K562 (cell line): ENCODE data around the gene ZBTB46. TPM values are rescaled to one million over a fixed set of nuclear protein-coding genes. Genes with fewer than 3 reads are reported as not detected.

Experiments used
- ATAC-seq: fragments of 200-7000 bp; cut with Tn5 transposase; 3 replicates; pipeline ENCODE4 v1.9.1; 2020; ENCODE audit warnings: moderate library complexity
- BruUV-seq: library from RNA; stranded (reverse); fragments of 400-500 nt; replicated peaks from 2 replicates; lab custom pipeline; 2021; lab: Mats Ljungman, UMichigan
- CTCF ChIA-PET: fragments of 300-600 bp; formaldehyde crosslinking; extraction: SDS; loops from one replicate; lab custom pipeline; 2021; ENCODE audit warnings: low intra/inter-chr PET ratio; lab: Yijun Ruan, JAX
- POLR2A ChIA-PET: fragments of 300-600, 350-650 bp; sonication (Branson Sonifier 250); formaldehyde crosslinking; extraction: SDS; loops from one replicate; lab custom pipeline; 2021; ENCODE audit warnings: antibody characterized with exemption, inconsistent platforms; lab: Yijun Ruan, JAX
- DNase-seq, 4 experiments: peaks; one replicate each; pipeline versions ENCODE4 v3.0.0 to v3.0.0-alpha.2; 2011 to 2018; ENCODE audit warnings: low spot score in 3 of 4, mixed read lengths in 3 of 4; ENCODE audit errors: extremely low read depth in 1 of 4
- FAIRE-seq: peaks from 2 replicates; lab custom pipeline; 2011; peaks lifted over from hg19 to GRCh38; lab: Jason Lieb, UNC
- H2AFZ ChIP-seq: 2 replicates; pipeline ENCODE4 v1.6.0; 2011; ENCODE audit warnings: low read depth, low read length, control low read depth, inconsistent platforms
- H3K27ac ChIP-seq: fragments of 200-600 bp; 3 replicates; pipeline ENCODE4 v1.8.0; 2011; ENCODE audit warnings: low read depth, mild to moderate bottlenecking, control low read depth, inconsistent platforms, low read length, moderate library complexity, mixed read lengths; ENCODE audit errors: extremely low read depth
- H3K27me3 ChIP-seq, 2 experiments: fragments of 300-600 bp in 1 of 2; 2 replicates in 1 of 2; 3 replicates in 1 of 2; pipeline versions ENCODE4 v1.6.0 to v1.8.0; 2011; ENCODE audit warnings: inconsistent platforms in 2 of 2, low read length in 2 of 2, mild to moderate bottlenecking in 1 of 2, mixed read lengths in 1 of 2, moderate library complexity in 1 of 2; ENCODE audit not compliant: control insufficient read depth in 2 of 2, insufficient read depth in 2 of 2
- H3K36me3 ChIP-seq: fragments of 300-600 bp; 3 replicates; pipeline ENCODE4 v1.8.0; 2011; ENCODE audit warnings: mild to moderate bottlenecking, low read length, inconsistent platforms; ENCODE audit not compliant: control insufficient read depth, insufficient read depth
- H3K4me1 ChIP-seq, 2 experiments: fragments of 200-600 bp in 1 of 2; replicated peaks in 1 of 2; 2 replicates in 1 of 2; 3 replicates in 1 of 2; pipeline versions ENCODE4 v1.5.1 to v1.8.0; 2011; ENCODE audit warnings: inconsistent platforms in 2 of 2, low read length in 2 of 2, mild to moderate bottlenecking in 1 of 2, mixed read lengths in 1 of 2, moderate library complexity in 1 of 2; ENCODE audit not compliant: control insufficient read depth in 2 of 2, insufficient read depth in 2 of 2
- H3K4me2 ChIP-seq: 2 replicates; pipeline ENCODE4 v1.6.1; 2011; ENCODE audit warnings: low read length, control low read depth, inconsistent platforms, mixed read lengths; ENCODE audit not compliant: insufficient read depth
- H3K4me3 ChIP-seq: fragments of 200-600 bp; sonication (generic), shearing (Covaris generic); 2 replicates; pipeline ENCODE4 v1.5.1; 2016; ENCODE audit warnings: control low read depth, inconsistent platforms
- H3K79me2 ChIP-seq: fragments of 200-600 bp; 3 replicates; pipeline ENCODE4 v1.8.0; 2011; ENCODE audit warnings: low read length, inconsistent platforms; ENCODE audit not compliant: control insufficient read depth, insufficient read depth
- H3K9ac ChIP-seq, 2 experiments: 2 replicates each; pipeline versions ENCODE4 v1.6.0 to v1.6.1; 2011; ENCODE audit warnings: low read depth in 2 of 2, low read length in 2 of 2, control low read depth in 1 of 2, inconsistent platforms in 1 of 2, mild to moderate bottlenecking in 1 of 2, mixed read lengths in 1 of 2; ENCODE audit not compliant: insufficient read depth in 1 of 2
- H3K9me1 ChIP-seq: one replicate; pipeline ENCODE4 v1.6.0; 2011; ENCODE audit warnings: inconsistent platforms, mild to moderate bottlenecking, low read length, moderate library complexity; ENCODE audit not compliant: control insufficient read depth, insufficient read depth
- H3K9me3 ChIP-seq: replicated peaks from 2 replicates; pipeline ENCODE4 v1.5.1; 2011; ENCODE audit warnings: low read depth, low read length, inconsistent platforms; ENCODE audit not compliant: control insufficient read depth, insufficient read depth
- H4K20me1 ChIP-seq: replicated peaks from 2 replicates; pipeline ENCODE4 v1.6.1; 2011; ENCODE audit warnings: low read length, inconsistent platforms, mixed read lengths; ENCODE audit not compliant: control insufficient read depth, insufficient read depth
- ARNT ChIP-seq, 2 experiments: fragments of 450-650 bp; IDR thresholded peaks; 2 replicates each; pipeline ENCODE4 v1.6.1; 2016; ENCODE audit warnings: mild to moderate bottlenecking in 1 of 2
- C11orf30 ChIP-seq: fragments of 450-650 bp; IDR thresholded peaks from 2 replicates; pipeline ENCODE4 v1.6.1; 2016; ENCODE audit warnings: low read depth, mild to moderate bottlenecking
- CBX2 ChIP-seq: fragments of 200-600 bp; sonication (generic); IDR thresholded peaks from one replicate; pipeline ENCODE4 v1.6.1; 2012; ENCODE audit warnings: mild to moderate bottlenecking, low read length, inconsistent platforms; ENCODE audit not compliant: insufficient read depth, poor library complexity, severe bottlenecking
- CEBPG ChIP-seq, 3 experiments: fragments of 200-800 bp in 1 of 3; sonication (Bioruptor generic) in 1 of 3; sonication (generic) in 1 of 3; formaldehyde crosslinking in 1 of 3; IDR thresholded peaks in 2 of 3; conservative IDR thresholded peaks in 1 of 3; 2 replicates each; pipeline versions ENCODE4 v1.6.1 to v1.8.0; 2016 to 2022; ENCODE audit warnings: missing compliant biosample characterization in 2 of 3, missing genetic modification characterization in 2 of 3, mild to moderate bottlenecking in 1 of 3, missing genetic modification reagents in 1 of 3
- MAFF ChIP-seq: IDR thresholded peaks from 2 replicates; pipeline ENCODE4 v1.6.1; 2012; ENCODE audit warnings: low read length, improper control_type of control experiment
- MAFK ChIP-seq: IDR thresholded peaks from 2 replicates; pipeline ENCODE4 v1.6.1; 2011; ENCODE audit warnings: low read length, improper control_type of control experiment
- POLR2G ChIP-seq: fragments of 200-400 bp; formaldehyde crosslinking; IDR thresholded peaks from 2 replicates; pipeline ENCODE4 v1.6.1; 2017; ENCODE audit warnings: low read depth, mild to moderate bottlenecking, antibody characterized with exemption, low read length, moderate library complexity
- RBFOX2 ChIP-seq: fragments of 200-400 bp; formaldehyde crosslinking; IDR thresholded peaks from 2 replicates; pipeline ENCODE4 v1.6.1; 2017; ENCODE audit warnings: low read depth, mild to moderate bottlenecking, low read length, moderate library complexity
- ZNF316 ChIP-seq: fragments of 450-650 bp; IDR thresholded peaks from 2 replicates; pipeline ENCODE4 v1.6.1; 2016
- ZNF444 ChIP-seq: fragments of 250-450 bp; sonication (Bioruptor Pico); IDR thresholded peaks from 2 replicates; pipeline ENCODE4 v1.4.0; 2020; ENCODE audit warnings: mild to moderate bottlenecking, moderate library complexity
- ZNF589 ChIP-seq: fragments of 200-800 bp; sonication (Bioruptor generic); IDR thresholded peaks from 2 replicates; pipeline ENCODE4 v1.6.1; 2016; ENCODE audit warnings: low read depth, missing genetic modification characterization, missing compliant biosample characterization
- ZNF695 ChIP-seq: fragments of 450-650 bp; formaldehyde crosslinking; IDR thresholded peaks from 2 replicates; pipeline ENCODE4 v1.4.0; 2020; ENCODE audit warnings: mild to moderate bottlenecking, moderate library complexity
- ZNF778 ChIP-seq: fragments of 450-650 bp; formaldehyde crosslinking; IDR thresholded peaks from 2 replicates; pipeline ENCODE4 v1.4.0; 2020; ENCODE audit warnings: mild to moderate bottlenecking, moderate library complexity
- WGBS: fragments of 100-300 bp; shearing (Covaris generic); methylation state at CpG from one replicate; pipeline ENCODE4 v1.1.6; 2016; ENCODE audit warnings: low coverage, mixed read lengths; ENCODE audit not compliant: insufficient coverage; ENCODE audit errors: missing lambda C conversion rate; 5-methylcytosine and 5-hydroxymethylcytosine counted together
- in situ Hi-C: fragments of 300-500 bp; cut with MboI; formaldehyde crosslinking; loops from 4 replicates; pipeline ENCODE4 v1.15.0; 2018; ENCODE audit warnings: inconsistent platforms, mixed read lengths
- intact Hi-C: fragments of 100-400 bp; cut with micrococcal nuclease; formaldehyde crosslinking; loops from 2 replicates; pipeline ENCODE4 v1.14.2; 2022
- polyA plus RNA-seq, 8 experiments: library from polyadenylated mRNA; depleted of rRNA in 4 of 8; stranded (reverse) in 5 of 8; unstranded in 3 of 8; fragments of >200 nt; fragmentation: Nextera tagmentation in 2 of 8; fragmentation: Illumina TruSeq in 1 of 8; extraction: Ambion mirVana in 2 of 8; extraction: Trizol in 1 of 8; gene quantifications; 2 replicates each; pipeline versions ENCODE4 v1.2.1 to v1.2.3, GENCODE V29; 2011 to 2014; ENCODE audit warnings: inconsistent platforms in 1 of 8, missing spikeins in 1 of 8
- total RNA-seq, 7 experiments: library from RNA; depleted of rRNA in 6 of 7; stranded (reverse); fragments of >200 nt in 6 of 7; fragmentation: Illumina TruSeq in 2 of 7; extraction: Trizol in 2 of 7; gene quantifications; 2 replicates each; pipeline versions ENCODE4 v1.2.1 to v1.2.3, GENCODE V29; 2011 to 2021; ENCODE audit warnings: low replicate concordance in 1 of 7
- TF ChIP-seq, protein P1 (sequence below), 3 experiments: fragments of 200-800 bp in 1 of 3; sonication (Bioruptor generic) in 1 of 3; sonication (generic) in 1 of 3; formaldehyde crosslinking in 1 of 3; IDR thresholded peaks; 2 replicates each; pipeline versions ENCODE4 v1.6.1 to v1.8.0; 2016 to 2022; ENCODE audit warnings: mild to moderate bottlenecking in 2 of 3, missing compliant biosample characterization in 2 of 3, missing genetic modification characterization in 2 of 3, missing genetic modification reagents in 1 of 3

The ZBTB46 gene
- total and polyA plus RNA-seq, 9 of the 15 experiments (the other 6 are each of a cell fraction or from before 2014, with no cell fraction given), result 0.29 to 4.1 (median 1.1) TPM

DNA sequence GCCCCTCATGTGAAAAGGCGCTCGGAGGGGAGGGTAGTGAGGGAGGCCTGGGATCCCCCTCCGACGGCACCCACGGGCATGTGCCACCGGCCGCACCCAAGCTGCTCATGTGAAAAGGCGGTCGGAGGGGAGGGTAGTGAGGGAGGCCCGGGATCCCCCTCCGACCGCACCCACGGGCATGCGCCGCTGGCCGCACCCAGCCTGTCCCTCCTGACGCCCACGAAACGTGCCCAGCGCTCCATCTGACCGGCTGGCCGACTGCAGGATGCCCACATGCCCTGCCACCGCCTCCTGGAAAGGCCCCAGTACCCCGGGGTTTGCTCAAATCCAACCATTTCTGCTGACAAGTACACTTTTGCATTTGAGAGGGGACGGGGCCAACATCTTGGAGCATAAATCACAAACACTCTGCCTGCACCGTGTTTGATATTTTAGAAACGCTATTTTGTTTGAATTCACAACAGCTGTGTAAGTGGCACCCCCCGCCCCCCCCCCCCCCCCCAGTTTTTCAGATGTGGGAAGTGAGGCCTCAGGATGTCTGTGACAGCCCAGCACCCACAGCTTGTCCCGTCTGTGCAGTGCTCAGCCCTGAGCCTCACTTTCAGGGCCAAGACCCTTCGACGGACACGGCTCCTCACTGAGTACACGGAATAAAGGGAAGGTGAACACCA, 57.4 kb downstream of the ZBTB46 start:
- ChIA-PET CTCF (no interaction called here), POLR2A (no interaction called here)
- H2AFZ ChIP-seq, result no peak overlapping the region
- no TSS peak for BruUV-seq
- H3K4me3 ChIP-seq, result no peak overlapping the region
- no peaks in the 10 kb centered on the region for H3K79me2 ChIP-seq
- ATAC-seq (no peak), FAIRE-seq (no peak), DNase-seq (no peak)
- no peaks in the 10 kb centered on the region for H3K9me1 ChIP-seq
- H3K9me3 ChIP-seq, result no peaks in the 10 kb centered on the region
- no peak overlapping the region for H3K9ac ChIP-seq
- peaks cover 0 to 5% of the 10 kb centered on the region in 2 experiments; a peak in 2 of 5 replicates for H3K27me3 ChIP-seq
- H3K27ac ChIP-seq, result no peak overlapping the region
- in situ Hi-C loops, result loop anchor here (5.0 kb wide), 1 partner anchor 61 kb away; no protein-coding TSS in a partner anchor
- no peaks in the 10 kb centered on the region; the same call in 1 of the 2 replicates for H4K20me1 ChIP-seq
- 82% methylated on average over 31 of the region's 33 CpGs for WGBS
- no peak overlapping the region for H3K4me2 ChIP-seq
- TF ChIP-seq MAFF (peak; percentile 25; the same call in 1 of the 2 replicates), ZNF316 (peak; percentile 56; the same call in 1 of the 2 replicates), ZNF695 (CRISPR knock-in tag) (no peak), ZNF778 (no peak), CEBPG (CRISPR knock-in tag; IDR thresholded peaks at IDR 0.05) (no peak), CEBPG (tag; conservative IDR thresholded peaks at IDR 0.05 in 1 of 2, IDR thresholded peaks at IDR 0.05 in 1 of 2) (no peak), ZNF444 (no peak), RBFOX2 (peak; percentile 30; the same call in 1 of the 2 replicates), C11orf30 (peak; percentile 25; the same call in 1 of the 2 replicates), ARNT (IDR thresholded peaks at IDR 0.05) (no peak), ZNF589 (CRISPR knock-in tag) (no peak), MAFK (peak; percentile 30; the same call in 1 of the 2 replicates), CBX2 (no peak), POLR2G (0 out of 2 replicates have a peak, but pooled peaks have one; percentile 2)
- TF ChIP-seq, protein P1, sequence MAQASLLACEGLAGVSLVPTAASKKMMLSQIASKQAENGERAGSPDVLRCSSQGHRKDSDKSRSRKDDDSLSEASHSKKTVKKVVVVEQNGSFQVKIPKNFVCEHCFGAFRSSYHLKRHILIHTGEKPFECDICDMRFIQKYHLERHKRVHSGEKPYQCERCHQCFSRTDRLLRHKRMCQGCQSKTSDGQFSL (CRISPR knock-in tag; IDR thresholded peaks at IDR 0.05), result no peak
- TF ChIP-seq, protein P1 (tag; IDR thresholded peaks at IDR 0.05), result 0 out of 4 replicates have a peak, but pooled peaks of 1 of the 2 experiments have one; percentile 18
- intact Hi-C loops, result no loop called here
- no peaks in the 10 kb centered on the region for H3K36me3 ChIP-seq
- peaks cover 11 to 52% of the 10 kb centered on the region in 2 experiments; a peak in 4 of 5 replicates for H3K4me1 ChIP-seq
